Neuronal stem cell (in vitro differentiated cells): Measurements from ENCODE around the gene ENO4.
A peak's percentile ranks its signal among the peaks of the same experiment; 100 is the strongest.

Experiments used
- DNase-seq: peaks from one replicate; pipeline ENCODE4 v3.0.0-alpha.2; 2013; ENCODE audit warnings: low spot score
- H2AFZ ChIP-seq: one replicate; pipeline ENCODE4 v1.6.1; 2013; ENCODE audit warnings: mild to moderate bottlenecking, low read length, inconsistent platforms
- H2AK5ac ChIP-seq: 2 replicates; pipeline ENCODE4 v1.6.1; 2013; ENCODE audit warnings: low read depth, mild to moderate bottlenecking, inconsistent platforms, low read length, moderate library complexity, mixed read lengths
- H2BK120ac ChIP-seq: 2 replicates; pipeline ENCODE4 v1.6.1; 2013; ENCODE audit warnings: low read depth, mild to moderate bottlenecking, inconsistent platforms, low read length, moderate library complexity, mixed read lengths
- H2BK12ac ChIP-seq: one replicate; pipeline ENCODE4 v1.6.1; 2013; ENCODE audit warnings: low read length, inconsistent platforms
- H2BK15ac ChIP-seq: 2 replicates; pipeline ENCODE4 v1.6.1; 2013; ENCODE audit warnings: mild to moderate bottlenecking, low read length, inconsistent platforms, mixed read lengths
- H2BK5ac ChIP-seq: one replicate; pipeline ENCODE4 v1.6.1; 2013; ENCODE audit warnings: inconsistent platforms, mild to moderate bottlenecking, low read length, moderate library complexity
- H3K14ac ChIP-seq: one replicate; pipeline ENCODE4 v1.6.1; 2013; ENCODE audit warnings: low read length, inconsistent platforms
- H3K18ac ChIP-seq: 2 replicates; pipeline ENCODE4 v1.6.1; 2013; ENCODE audit warnings: low read length, inconsistent platforms
- H3K23ac ChIP-seq: 2 replicates; pipeline ENCODE4 v1.6.1; 2013; ENCODE audit warnings: low read depth, mild to moderate bottlenecking, mixed read lengths, low read length, inconsistent platforms; ENCODE audit not compliant: poor library complexity
- H3K27ac ChIP-seq: replicated peaks from 3 replicates; pipeline ENCODE4 v1.5.1; 2013; ENCODE audit warnings: low read length, inconsistent platforms
- H3K27me3 ChIP-seq, 3 experiments: 2 replicates each; pipeline ENCODE4 v1.6.1; 2013; ENCODE audit warnings: low read length in 3 of 3, mild to moderate bottlenecking in 2 of 3, inconsistent platforms in 1 of 3, low read depth in 1 of 3, mixed read lengths in 1 of 3, moderate library complexity in 1 of 3; ENCODE audit not compliant: control insufficient read depth in 3 of 3, insufficient read depth in 3 of 3
- H3K36me3 ChIP-seq, 2 donors: replicated peaks in 1 of 2; 2 replicates each; pipeline ENCODE4 v1.6.1; 2013; ENCODE audit warnings: low read length in 2 of 2; ENCODE audit not compliant: control insufficient read depth in 2 of 2, insufficient read depth in 2 of 2
- H3K4ac ChIP-seq: 2 replicates; pipeline ENCODE4 v1.6.1; 2013; ENCODE audit warnings: inconsistent platforms, mild to moderate bottlenecking, low read length, moderate library complexity
- H3K4me1 ChIP-seq, 2 donors: 1 replicate in 1 of 2; 2 replicates in 1 of 2; pipeline ENCODE4 v1.6.1; 2013; ENCODE audit warnings: low read length in 2 of 2, low read depth in 1 of 2; ENCODE audit not compliant: control insufficient read depth in 2 of 2, insufficient read depth in 1 of 2
- H3K4me2 ChIP-seq: one replicate; pipeline ENCODE4 v1.6.1; 2013; ENCODE audit warnings: mild to moderate bottlenecking, low read length, inconsistent platforms; ENCODE audit not compliant: insufficient read depth, poor library complexity, severe bottlenecking
- H3K4me3 ChIP-seq, 2 donors: 2 replicates each; pipeline ENCODE4 v1.5.1; 2013; ENCODE audit warnings: low read length in 2 of 2, mild to moderate bottlenecking in 2 of 2, inconsistent platforms in 1 of 2, moderate library complexity in 1 of 2
- H3K79me1 ChIP-seq: one replicate; pipeline ENCODE4 v1.6.1; 2013; ENCODE audit warnings: low read depth, mild to moderate bottlenecking, inconsistent platforms, low read length, moderate library complexity
- H3K9ac ChIP-seq: one replicate; pipeline ENCODE4 v1.6.1; 2013; ENCODE audit warnings: mild to moderate bottlenecking, low read depth, low read length, inconsistent platforms; ENCODE audit not compliant: poor library complexity
- H3K9me3 ChIP-seq, 2 donors: replicated peaks in 1 of 2; 2 replicates each; pipeline versions ENCODE3 to v1.6.1; 2013; ENCODE audit warnings: low read length in 2 of 2, mild to moderate bottlenecking in 2 of 2, inconsistent platforms in 1 of 2, low read depth in 1 of 2, mixed read lengths in 1 of 2, moderate library complexity in 1 of 2; ENCODE audit not compliant: control insufficient read depth in 2 of 2, insufficient read depth in 1 of 2
- H4K8ac ChIP-seq: one replicate; pipeline ENCODE4 v1.6.1; 2013; ENCODE audit warnings: low read depth, mild to moderate bottlenecking, inconsistent platforms, low read length, moderate library complexity
- H4K91ac ChIP-seq: one replicate; pipeline ENCODE4 v1.6.1; 2013; ENCODE audit warnings: low read length, low read depth, mild to moderate bottlenecking, inconsistent platforms; ENCODE audit not compliant: poor library complexity
- WGBS, 2 donors: extraction: QIAGEN DNeasy Blood & Tissue Kit; methylation state at CpG; one replicate each; pipeline ENCODE4 v1.1.7; 2013; ENCODE audit warnings: missing lambda C conversion rate in 2 of 2, mixed read lengths in 1 of 2; ENCODE audit not compliant: insufficient read length in 2 of 2, insufficient replicate concordance in 1 of 2; ENCODE audit errors: extremely low coverage in 2 of 2; 5-methylcytosine and 5-hydroxymethylcytosine counted together

Gene ENO4

DNA sequence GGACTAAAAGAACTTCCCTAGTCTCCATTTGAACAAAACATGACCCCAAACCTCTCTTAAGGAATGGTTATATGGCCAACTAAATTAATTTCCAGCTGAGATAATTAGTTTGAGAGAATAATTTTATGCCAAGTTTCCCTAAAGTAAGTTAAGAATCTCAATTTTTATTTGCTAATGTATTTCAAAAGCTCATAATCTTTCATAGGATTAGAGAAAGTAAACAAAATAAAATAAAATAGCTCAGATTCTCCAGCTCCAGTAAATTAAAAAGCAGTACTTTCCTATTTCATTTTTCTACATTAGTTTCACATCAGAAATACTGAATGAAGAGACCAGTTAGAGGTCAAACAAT, 44.4 kb downstream of the ENO4 start:
- no peak overlapping the region for H3K4ac ChIP-seq
- no peak overlapping the region for H3K4me3 ChIP-seq
- H3K79me1 ChIP-seq, result no peaks in the 10 kb centered on the region
- H3K9me3 ChIP-seq, result no peaks in the 10 kb centered on the region
- no peak overlapping the region for H2BK15ac ChIP-seq
- H3K18ac ChIP-seq, result no peak overlapping the region
- no peak overlapping the region for H4K8ac ChIP-seq
- no peak overlapping the region for H3K4me2 ChIP-seq
- DNase-seq, result no peak
- peak overlapping the region; percentile 63 for H2AFZ ChIP-seq
- no peak overlapping the region for H3K23ac ChIP-seq
- peaks cover 9 to 10% of the 10 kb centered on the region in 2 donors for H3K4me1 ChIP-seq
- H2BK120ac ChIP-seq, result no peak overlapping the region
- H4K91ac ChIP-seq, result no peak overlapping the region
- H3K14ac ChIP-seq, result no peak overlapping the region
- H3K27me3 ChIP-seq, result peaks cover 0 to 6% (median 0%) of the 10 kb centered on the region in 3 experiments
- H3K36me3 ChIP-seq, result no peaks in the 10 kb centered on the region
- no peak overlapping the region for H3K9ac ChIP-seq
- no peak overlapping the region for H2AK5ac ChIP-seq
- H2BK5ac ChIP-seq, result no peak overlapping the region
- H2BK12ac ChIP-seq, result no peak overlapping the region
- H3K27ac ChIP-seq, result no peak overlapping the region

DNA sequence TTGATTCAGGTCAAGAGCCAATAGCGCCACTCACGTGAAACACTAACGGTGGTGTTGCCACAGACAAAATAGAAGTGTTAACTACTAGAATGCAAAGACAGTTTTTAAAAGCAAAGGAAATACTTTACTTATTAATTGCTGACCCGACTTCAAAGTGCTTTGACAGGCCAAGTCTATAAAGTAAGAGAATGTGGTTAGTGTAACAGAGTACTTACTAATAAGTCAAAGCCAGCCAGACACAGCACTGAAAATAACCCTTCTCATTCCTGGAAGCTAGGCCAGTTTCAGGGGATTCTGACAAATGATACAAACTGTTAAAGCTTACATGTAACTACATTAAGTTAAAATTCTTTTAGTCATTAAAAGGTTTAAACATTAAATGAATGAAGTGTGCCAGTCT, 50.3 kb downstream of the ENO4 start:
- H2AFZ ChIP-seq, result no peak overlapping the region
- no peaks in the 10 kb centered on the region for H3K4me1 ChIP-seq
- no peak overlapping the region for H3K14ac ChIP-seq
- H3K9me3 ChIP-seq, result no peaks in the 10 kb centered on the region
- no peak overlapping the region for H3K9ac ChIP-seq
- H2BK120ac ChIP-seq, result no peak overlapping the region
- WGBS, 2 donors, result no CpG with 5 or more reads among the region's 4 CpGs
- H3K4me2 ChIP-seq, result no peak overlapping the region
- H3K27me3 ChIP-seq, result no peaks in the 10 kb centered on the region
- H3K36me3 ChIP-seq, result no peaks in the 10 kb centered on the region
- H2BK5ac ChIP-seq, result no peak overlapping the region
- no peak overlapping the region for H2BK15ac ChIP-seq
- H3K4ac ChIP-seq, result no peak overlapping the region
- no peak overlapping the region for H2BK12ac ChIP-seq
- H3K23ac ChIP-seq, result no peak overlapping the region
- no peak for DNase-seq
- no peak overlapping the region for H4K91ac ChIP-seq
- no peak overlapping the region for H3K4me3 ChIP-seq
- no peak overlapping the region for H2AK5ac ChIP-seq
- H3K27ac ChIP-seq, result no peak overlapping the region
- H4K8ac ChIP-seq, result no peak overlapping the region
- H3K79me1 ChIP-seq, result no peaks in the 10 kb centered on the region
- H3K18ac ChIP-seq, result no peak overlapping the region

DNA sequence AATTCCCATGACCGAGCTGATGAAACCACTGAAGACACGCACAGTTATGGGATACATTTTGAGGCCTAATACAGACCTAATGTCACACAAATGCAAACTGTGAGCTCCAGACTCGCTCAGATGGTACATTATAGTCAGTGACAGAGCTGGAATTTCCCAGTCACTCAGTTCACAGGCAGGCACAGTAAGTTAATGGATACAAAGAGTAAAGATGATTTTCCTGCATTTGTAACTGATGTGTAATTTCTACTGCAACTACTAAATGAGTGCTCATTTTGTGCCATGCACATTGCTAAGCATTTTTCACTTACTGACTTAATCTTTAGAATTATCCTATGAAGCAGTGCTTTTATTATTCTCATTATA, 56.5 kb downstream of the ENO4 start:
- Histone ChIP-seq H3K23ac (no peak overlapping the region), H3K36me3 (no peaks in the 10 kb centered on the region), H4K91ac (no peak overlapping the region), H2BK12ac (no peak overlapping the region), H3K9ac (no peak overlapping the region), H3K4ac (no peak overlapping the region), H2BK5ac (no peak overlapping the region), H3K9me3 (no peaks in the 10 kb centered on the region), H4K8ac (no peak overlapping the region), H2BK120ac (no peak overlapping the region), H3K14ac (no peak overlapping the region), H3K4me2 (no peak overlapping the region), H2BK15ac (no peak overlapping the region), H3K27me3 (no peaks in the 10 kb centered on the region), H3K4me3 (no peak overlapping the region), H3K4me1 (no peaks in the 10 kb centered on the region), H2AK5ac (no peak overlapping the region), H3K18ac (no peak overlapping the region), H3K27ac (no peak overlapping the region), H2AFZ (no peak overlapping the region), H3K79me1 (no peaks in the 10 kb centered on the region)
- no CpG with 5 or more reads among the region's 3 CpGs for WGBS, 2 donors
- no peak for DNase-seq

DNA sequence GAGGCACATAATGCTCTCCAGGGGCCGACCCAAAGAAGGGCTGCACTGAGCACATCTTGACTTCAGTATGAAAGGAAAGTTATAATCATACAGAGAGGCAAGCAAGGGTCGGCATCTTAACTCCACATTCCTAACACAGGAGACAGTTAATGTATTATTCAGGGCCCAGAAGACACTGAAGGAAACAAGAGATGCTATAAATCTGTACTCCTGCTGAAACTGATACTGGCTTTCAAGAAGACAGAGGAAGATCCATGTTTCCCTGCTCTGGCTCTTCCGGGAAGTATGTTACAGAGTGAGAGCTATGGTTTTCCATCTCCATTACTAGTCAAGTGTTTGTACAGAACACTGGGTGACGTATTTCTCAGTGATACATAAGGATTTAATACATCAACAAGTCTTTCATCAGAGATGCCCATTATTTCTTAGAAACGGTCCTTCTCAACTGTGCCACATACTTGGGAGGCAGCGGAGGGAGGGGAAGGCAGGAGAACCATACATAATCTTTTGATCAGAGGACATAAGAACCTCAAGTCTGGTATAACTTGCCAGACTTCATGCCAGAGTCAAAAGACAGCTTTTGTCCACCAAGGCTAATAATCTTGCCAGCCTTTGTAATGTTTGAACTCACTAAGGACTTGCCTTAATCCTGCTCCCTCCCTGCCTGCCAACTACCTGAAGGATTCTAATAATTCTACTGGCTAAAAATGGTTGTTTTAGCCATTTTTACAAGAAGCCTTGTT, 58.1 kb downstream of the ENO4 start:
- no peak overlapping the region for H3K14ac ChIP-seq
- H4K8ac ChIP-seq, result no peak overlapping the region
- no peak overlapping the region for H2BK15ac ChIP-seq
- no peak overlapping the region for H3K4me2 ChIP-seq
- H3K18ac ChIP-seq, result no peak overlapping the region
- no peaks in the 10 kb centered on the region for H3K27me3 ChIP-seq
- no peak overlapping the region for H2AFZ ChIP-seq
- H3K27ac ChIP-seq, result no peak overlapping the region
- peaks cover 0 to 3% of the 10 kb centered on the region in 2 donors for H3K4me1 ChIP-seq
- H4K91ac ChIP-seq, result no peak overlapping the region
- H3K79me1 ChIP-seq, result no peaks in the 10 kb centered on the region
- no peak overlapping the region for H3K9ac ChIP-seq
- WGBS, 2 donors, result no CpG with 5 or more reads among the region's 6 CpGs
- H3K23ac ChIP-seq, result no peak overlapping the region
- no peak overlapping the region for H3K4ac ChIP-seq
- no peak for DNase-seq
- H2BK120ac ChIP-seq, result no peak overlapping the region
- H2BK5ac ChIP-seq, result no peak overlapping the region
- H2BK12ac ChIP-seq, result peak overlapping the region; percentile 24
- no peak overlapping the region for H3K4me3 ChIP-seq
- H2AK5ac ChIP-seq, result no peak overlapping the region
- H3K9me3 ChIP-seq, result no peaks in the 10 kb centered on the region
- no peaks in the 10 kb centered on the region for H3K36me3 ChIP-seq
